Astrocyte (in vitro differentiated cells and primary cell): ENCODE data around the gene GHDC. TPM values are rescaled to one million over a fixed set of nuclear protein-coding genes. Genes with fewer than 3 reads are reported as not detected.
"Not testable (repeated sequence)": the region's sequence is repeated elsewhere in the genome, so short reads cannot be mapped to it uniquely, and the experiment has no call there.

Experiments used
- DNase-seq: peaks from one replicate; pipeline ENCODE4 v3.0.0-alpha.2; 2010; ENCODE audit warnings: low read depth
- FAIRE-seq: peaks from 2 replicates; lab custom pipeline; 2011; peaks lifted over from hg19 to GRCh38; lab: Jason Lieb, UNC
- H2AFZ ChIP-seq: 2 replicates; pipeline ENCODE4 v1.6.0; 2012; ENCODE audit warnings: low read depth, low read length, inconsistent platforms
- H3K27ac ChIP-seq: 2 replicates; pipeline ENCODE4 v1.5.1; 2011; ENCODE audit warnings: low read depth, low read length, inconsistent platforms
- H3K27me3 ChIP-seq: 2 replicates; pipeline ENCODE4 v1.6.0; 2011; ENCODE audit warnings: low read length, inconsistent platforms; ENCODE audit not compliant: insufficient read depth
- H3K36me3 ChIP-seq: 2 replicates; pipeline ENCODE4 v1.5.1; 2011; ENCODE audit warnings: low read length, inconsistent platforms; ENCODE audit not compliant: insufficient read depth
- H3K4me1 ChIP-seq: 2 replicates; pipeline ENCODE4 v1.5.1; 2011; ENCODE audit warnings: low read length, inconsistent platforms; ENCODE audit not compliant: insufficient read depth
- H3K4me2 ChIP-seq: 2 replicates; pipeline ENCODE4 v1.6.0; 2012; ENCODE audit warnings: low read length, inconsistent platforms
- H3K4me3 ChIP-seq: 2 replicates; pipeline ENCODE4 v1.5.1; 2011; ENCODE audit warnings: low read depth, mild to moderate bottlenecking, low read length, inconsistent platforms; ENCODE audit not compliant: insufficient read depth
- H3K79me2 ChIP-seq: 2 replicates; pipeline ENCODE4 v1.6.0; 2012; ENCODE audit warnings: mild to moderate bottlenecking, low read length, inconsistent platforms; ENCODE audit not compliant: insufficient read depth
- H3K9ac ChIP-seq: 2 replicates; pipeline ENCODE4 v1.6.0; 2012; ENCODE audit warnings: mild to moderate bottlenecking, low read length, inconsistent platforms
- H3K9me3 ChIP-seq: 2 replicates; pipeline ENCODE4 v1.5.1; 2012; ENCODE audit warnings: low read depth, mild to moderate bottlenecking, low read length, inconsistent platforms; ENCODE audit not compliant: insufficient read depth
- H4K20me1 ChIP-seq: 2 replicates; pipeline ENCODE4 v1.6.0; 2012; ENCODE audit warnings: low read length, inconsistent platforms; ENCODE audit not compliant: insufficient read depth
- H3K27ac Mint-ChIP-seq: one replicate; pipeline ENCODE4 v1.8.0; 2021; ENCODE audit warnings: mild to moderate bottlenecking, mixed read lengths; ENCODE audit not compliant: unreplicated experiment
- H3K27me3 Mint-ChIP-seq: one replicate; pipeline ENCODE4 v1.8.0; 2021; ENCODE audit warnings: low read depth, mixed read lengths; ENCODE audit not compliant: unreplicated experiment
- H3K36me3 Mint-ChIP-seq: one replicate; pipeline ENCODE4 v1.8.0; 2021; ENCODE audit warnings: low read depth, mixed read lengths; ENCODE audit not compliant: unreplicated experiment
- H3K4me1 Mint-ChIP-seq: one replicate; pipeline ENCODE4 v1.8.0; 2021; ENCODE audit warnings: low read depth, mixed read lengths; ENCODE audit not compliant: unreplicated experiment
- H3K4me3 Mint-ChIP-seq: one replicate; pipeline ENCODE4 v1.8.0; 2021; ENCODE audit warnings: mild to moderate bottlenecking, moderate library complexity, mixed read lengths; ENCODE audit not compliant: unreplicated experiment
- H3K9me3 Mint-ChIP-seq: one replicate; pipeline ENCODE4 v1.8.0; 2021; ENCODE audit warnings: mild to moderate bottlenecking, mixed read lengths; ENCODE audit not compliant: unreplicated experiment
- CTCF ChIP-seq: IDR thresholded peaks from 2 replicates; pipeline ENCODE4 v1.5.1; 2011; ENCODE audit warnings: low read depth, mild to moderate bottlenecking, inconsistent platforms, low read length, moderate library complexity; ENCODE audit not compliant: insufficient read depth
- EZH2 ChIP-seq: IDR thresholded peaks from 2 replicates; pipeline ENCODE4 v1.6.1; 2012; ENCODE audit warnings: mild to moderate bottlenecking, low read length, inconsistent platforms; ENCODE audit not compliant: insufficient read depth
- total RNA-seq: library from RNA; stranded (reverse); gene quantifications from 2 replicates; pipeline ENCODE4 v1.2.1, GENCODE V29; 2021

GHDC gene
- total RNA-seq, 1 donor from 2014 or later = 0.64 TPM

GRCh38 chr17:42188749-42189650 is 5.3 kb downstream of the GHDC start:
- no peak overlapping the region for H2AFZ ChIP-seq
- no peak overlapping the region for H3K27ac ChIP-seq
- no peaks in the 10 kb centered on the region for H3K9me3 Mint-ChIP-seq
- no peak overlapping the region for H3K27ac Mint-ChIP-seq
- no peak for FAIRE-seq
- TF ChIP-seq EZH2 (no peak), CTCF (no peak)
- H3K4me1 Mint-ChIP-seq = no peaks in the 10 kb centered on the region
- no peak overlapping the region for H3K4me3 Mint-ChIP-seq
- no peak overlapping the region for H3K9ac ChIP-seq
- no peak for DNase-seq
- H4K20me1 ChIP-seq = no peaks in the 10 kb centered on the region
- peaks cover 13% of the 10 kb centered on the region for H3K27me3 Mint-ChIP-seq
- H3K36me3 Mint-ChIP-seq = no peaks in the 10 kb centered on the region
- no peak overlapping the region for H3K4me2 ChIP-seq
- H3K36me3 ChIP-seq = no peaks in the 10 kb centered on the region
- no peaks in the 10 kb centered on the region for H3K79me2 ChIP-seq
- no peaks in the 10 kb centered on the region for H3K9me3 ChIP-seq
- peaks cover 6% of the 10 kb centered on the region for H3K4me1 ChIP-seq
- H3K27me3 ChIP-seq = no peaks in the 10 kb centered on the region
- H3K4me3 ChIP-seq = no peak overlapping the region

- H3K4me3 ChIP-seq = no peak overlapping the region
- no peaks in the 10 kb centered on the region for H3K36me3 ChIP-seq
- no peak for FAIRE-seq
- no peak overlapping the region for H3K9ac ChIP-seq
- Mint-ChIP-seq H3K27ac (no peak overlapping the region), H3K4me1 (peaks cover 8% of the 10 kb centered on the region), H3K36me3 (no peaks in the 10 kb centered on the region), H3K4me3 (no peak overlapping the region), H3K27me3 (peaks cover 15% of the 10 kb centered on the region), H3K9me3 (no peaks in the 10 kb centered on the region)
- H4K20me1 ChIP-seq = peaks cover 4% of the 10 kb centered on the region
- H3K79me2 ChIP-seq = no peaks in the 10 kb centered on the region
- no peak overlapping the region for H3K4me2 ChIP-seq
- peaks cover 3% of the 10 kb centered on the region for H3K27me3 ChIP-seq
- H3K4me1 ChIP-seq = peaks cover 13% of the 10 kb centered on the region
- H3K27ac ChIP-seq = no peak overlapping the region
- no peaks in the 10 kb centered on the region for H3K9me3 ChIP-seq
- H2AFZ ChIP-seq = no peak overlapping the region
- DNase-seq = no peak
- TF ChIP-seq CTCF (no peak), EZH2 (no peak)
Measured at GRCh38 chr17:42187833-42188232, 6.5 kb downstream of the GHDC start.

GRCh38 chr17:42186191-42186590 is 8.1 kb downstream of the GHDC start:
- H3K27me3 Mint-ChIP-seq = peaks cover 30% of the 10 kb centered on the region
- DNase-seq, H3K36me3 ChIP-seq, H4K20me1 ChIP-seq, H3K4me2 ChIP-seq, H3K79me2 ChIP-seq, H3K9me3 ChIP-seq, FAIRE-seq, H3K9ac ChIP-seq, H3K36me3 Mint-ChIP-seq, H3K4me3 ChIP-seq, H3K27ac ChIP-seq, H3K9me3 Mint-ChIP-seq, H3K4me1 Mint-ChIP-seq, H2AFZ ChIP-seq, H3K4me3 Mint-ChIP-seq, H3K27ac Mint-ChIP-seq: not testable (repeated sequence)
- Histone ChIP-seq H3K4me1 (peaks cover 13% of the 10 kb centered on the region), H3K27me3 (peaks cover 12% of the 10 kb centered on the region)
